GM19193 (cell line): Measurements from ENCODE around the gene GNGT2.

Source experiments
- POLR2A ChIP-seq: IDR thresholded peaks from 4 replicates; pipeline ENCODE4 v1.6.1; 2011; ENCODE audit not compliant: insufficient read depth, insufficient read length; ENCODE audit errors: extremely low read depth

The GNGT2 gene

DNA sequence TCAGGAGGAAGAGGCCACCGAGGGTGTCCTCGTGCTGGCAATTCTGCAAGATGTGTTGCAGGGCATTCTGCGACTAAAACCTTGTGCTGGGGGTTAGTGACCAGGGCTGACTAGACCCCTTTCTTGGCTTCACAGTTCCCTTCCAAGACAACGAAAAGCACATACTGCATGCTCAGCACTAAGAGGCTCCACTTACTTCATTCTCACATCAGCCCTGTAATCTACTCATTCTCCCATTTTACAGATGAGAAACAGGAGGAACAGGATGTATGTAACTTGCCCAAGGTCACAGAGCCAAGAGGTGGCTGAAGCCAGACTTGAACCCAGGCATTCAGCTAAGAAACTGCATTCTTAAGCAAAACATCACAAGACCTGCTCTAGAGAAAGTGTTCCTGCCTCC lies 25.5 kb upstream of the GNGT2 start:
- no peak for TF ChIP-seq POLR2A

DNA sequence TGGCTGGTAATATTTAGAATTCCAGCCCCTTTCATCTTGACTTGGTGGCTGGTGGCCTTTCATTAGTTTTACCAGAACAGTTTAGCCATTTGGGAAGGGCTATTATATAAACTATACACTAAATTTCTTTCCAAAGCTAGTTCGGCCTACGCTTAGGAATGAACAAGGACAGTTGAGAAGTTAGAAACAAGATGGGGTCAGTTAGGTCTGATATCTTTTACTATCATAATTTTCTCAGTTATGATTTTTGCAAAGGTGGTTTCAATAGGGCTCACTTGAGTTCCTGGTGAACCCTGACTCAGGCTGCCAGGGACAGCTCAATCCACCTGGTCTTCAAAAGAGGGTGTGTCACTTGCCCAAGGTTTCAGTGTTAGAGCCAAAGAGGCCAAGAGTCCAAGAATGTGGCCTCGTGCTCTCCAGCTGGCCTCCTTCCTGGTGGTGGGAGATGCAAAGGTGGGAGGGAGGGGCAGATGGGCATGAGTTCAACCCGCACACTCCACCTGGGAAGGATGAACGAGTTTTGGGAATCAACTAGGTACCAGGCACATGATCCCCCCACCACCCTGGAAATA lies 24.2 kb upstream of the GNGT2 start:
- no peak for TF ChIP-seq POLR2A

- no peak for TF ChIP-seq POLR2A
Observed at GRCh38 chr17:49231563-49231894, 21.2 kb upstream of the GNGT2 start.

- TF ChIP-seq POLR2A, result peak; percentile 38
Observed at GRCh38 chr17:49230636-49231562, 20.5 kb upstream of the GNGT2 start, which contains the start of gene PHOSPHO1. Gene PHOSPHO1 (minus strand): TSS chr17:49230787. CDS start chr17:49226691, 4,096 bp downstream.

DNA sequence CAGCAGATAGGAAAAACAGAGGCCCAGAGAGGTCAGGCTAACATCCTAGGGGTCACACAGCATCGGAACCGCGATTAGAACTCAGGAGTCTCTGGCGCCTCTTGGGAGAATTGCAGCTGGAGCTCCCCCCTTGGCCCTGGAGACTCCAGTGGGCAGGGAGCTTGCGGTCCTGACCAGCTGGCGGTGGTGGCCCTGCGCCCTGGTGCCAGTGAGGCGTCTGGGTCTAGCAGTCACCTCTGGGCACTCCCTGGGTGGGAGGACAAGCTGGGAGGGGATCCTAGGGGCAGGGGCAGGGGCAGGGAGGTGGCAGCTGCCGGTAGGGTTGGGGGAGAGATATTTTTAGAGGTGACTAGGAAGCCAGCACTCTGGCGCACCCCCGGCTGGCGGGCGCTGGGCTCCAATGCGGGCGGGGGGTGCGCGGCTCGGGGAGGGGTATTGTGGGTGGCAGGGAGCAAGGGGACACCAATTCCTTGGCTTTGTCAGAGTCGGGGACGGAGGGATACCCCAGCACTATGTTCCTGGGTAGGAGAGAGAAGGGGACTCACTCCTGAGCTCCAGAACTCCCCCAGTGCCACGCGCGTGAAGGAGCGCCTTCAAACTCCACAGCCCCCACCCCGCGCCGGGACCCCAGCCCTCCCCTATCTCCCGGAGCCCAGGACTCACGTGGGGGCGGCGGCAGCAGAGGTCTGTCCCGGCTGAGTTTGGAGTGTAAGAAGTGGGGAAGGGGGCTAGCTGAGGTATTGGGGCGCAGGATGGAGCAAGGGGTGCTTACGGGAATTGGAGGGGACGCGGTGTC lies 19.6 kb upstream of the GNGT2 start:
- no peak for TF ChIP-seq POLR2A

GRCh38 chr17:49229076-49229804 lies 18.9 kb upstream of the GNGT2 start:
- TF ChIP-seq POLR2A, result no peak

DNA sequence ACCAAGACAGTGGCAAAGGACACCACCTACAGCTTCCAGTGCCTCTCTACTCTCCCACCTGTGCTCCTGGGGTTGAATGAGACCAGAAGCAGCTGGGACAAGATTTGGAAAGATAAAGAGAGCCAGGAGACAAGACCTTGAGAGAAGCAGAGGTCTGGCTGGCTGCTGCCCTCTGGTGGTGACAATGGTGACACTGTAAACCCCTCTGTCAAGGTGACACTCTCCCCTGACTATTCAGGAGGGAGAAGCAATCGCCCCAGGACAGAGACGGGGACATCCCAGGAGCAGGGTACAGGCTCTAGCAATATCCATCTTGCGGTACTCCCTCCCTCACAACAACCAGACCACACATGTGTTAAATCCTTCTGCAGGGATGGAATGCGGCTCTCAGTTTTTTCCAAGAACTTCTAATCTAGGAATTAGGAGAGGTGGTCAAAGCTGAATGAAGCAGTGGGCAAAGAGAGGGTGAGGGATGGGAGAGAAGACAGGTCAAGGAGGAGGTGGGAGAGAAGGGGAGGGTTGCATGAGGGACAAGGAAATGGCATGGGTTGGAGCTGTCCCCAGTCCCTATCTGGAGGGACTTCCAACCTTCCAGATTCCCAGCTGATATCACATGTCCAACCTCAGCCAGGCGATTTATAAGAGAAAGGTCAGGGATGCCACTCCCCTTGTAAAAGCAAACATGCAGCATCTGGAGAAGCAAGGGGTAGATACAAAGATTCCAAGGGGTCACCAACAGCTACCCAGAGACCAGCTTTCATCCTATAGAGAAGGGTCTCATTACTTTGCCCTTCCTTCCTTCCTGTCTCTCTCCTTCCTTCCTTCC lies 17.3 kb upstream of the GNGT2 start:
- TF ChIP-seq POLR2A, result no peak

DNA sequence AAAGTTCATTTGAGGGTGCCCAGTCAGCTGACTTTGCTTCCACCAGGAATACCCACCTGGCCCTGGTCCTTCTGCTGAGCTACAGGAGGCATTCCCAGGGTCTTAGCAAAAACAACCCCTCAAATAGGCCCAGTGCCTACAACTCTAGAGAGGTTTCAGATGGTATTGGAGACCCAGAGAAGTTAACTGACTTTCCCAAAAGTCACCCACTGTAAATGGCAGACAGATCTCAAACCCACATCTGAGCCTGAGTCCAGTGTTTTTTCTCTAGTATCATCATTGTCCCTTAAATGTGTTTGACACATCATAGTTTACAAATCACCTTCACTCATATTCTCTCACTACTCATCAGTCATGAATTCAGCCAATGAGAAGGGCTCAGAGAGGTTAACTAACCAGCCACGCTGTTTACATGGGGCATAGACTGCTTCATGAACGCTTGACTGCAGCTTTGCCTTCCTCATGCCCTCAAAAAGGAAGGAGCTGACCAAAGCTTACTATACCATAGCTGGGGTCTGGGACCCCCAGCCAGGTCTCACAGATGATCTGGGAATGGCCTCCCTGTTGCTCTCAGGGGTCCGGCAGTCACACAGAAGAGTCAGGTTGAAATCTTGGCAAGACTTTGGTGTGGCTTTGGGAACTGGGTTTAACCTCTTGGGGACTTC lies 16.5 kb upstream of the GNGT2 start:
- no peak for TF ChIP-seq POLR2A

DNA sequence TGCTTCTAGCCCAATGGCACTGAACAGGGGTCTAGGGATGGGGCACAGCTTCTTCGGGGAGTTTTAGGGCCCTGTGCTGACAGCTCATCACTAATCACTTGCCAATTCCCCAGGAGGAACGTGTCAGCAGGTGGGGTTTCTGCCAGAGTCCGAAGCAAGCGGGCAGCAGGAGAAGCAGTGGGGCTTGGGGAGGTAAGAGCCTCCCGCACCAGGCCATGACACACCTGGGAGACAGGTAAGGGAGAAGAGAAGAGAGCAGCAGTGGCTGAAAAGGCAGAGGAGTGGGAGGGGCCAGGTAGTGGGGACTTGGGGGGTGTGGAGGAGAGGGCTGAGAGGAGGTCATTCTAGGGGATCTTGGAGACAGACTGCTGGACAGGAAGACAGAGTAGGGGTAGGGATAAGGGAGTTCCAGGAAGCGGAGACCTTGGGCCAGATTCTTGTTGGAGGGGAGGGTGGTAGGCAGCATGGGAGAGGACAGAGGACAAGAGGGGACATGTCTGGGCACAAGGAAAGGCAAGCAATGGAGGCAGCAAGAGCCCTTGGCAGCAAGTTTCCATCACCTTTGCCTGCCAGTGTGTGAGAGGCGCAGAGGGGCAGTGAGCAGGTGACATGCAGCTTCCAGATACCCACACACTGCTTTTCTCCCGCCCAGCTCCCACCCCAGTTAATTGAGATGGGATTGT lies 15.3 kb upstream of the GNGT2 start:
- TF ChIP-seq POLR2A, result no peak

- no peak for TF ChIP-seq POLR2A
Observed at GRCh38 chr17:49224997-49225337, 14.6 kb upstream of the GNGT2 start.

- TF ChIP-seq POLR2A, result no peak
Observed at GRCh38 chr17:49224198-49224996, 14.0 kb upstream of the GNGT2 start.

GRCh38 chr17:49223517-49224197 lies 13.3 kb upstream of the GNGT2 start:
- TF ChIP-seq POLR2A, result no peak
